ENCODE results near the gene MCM3.
A peak's percentile ranks its signal among the peaks of the same experiment; 100 is the strongest.

DNA sequence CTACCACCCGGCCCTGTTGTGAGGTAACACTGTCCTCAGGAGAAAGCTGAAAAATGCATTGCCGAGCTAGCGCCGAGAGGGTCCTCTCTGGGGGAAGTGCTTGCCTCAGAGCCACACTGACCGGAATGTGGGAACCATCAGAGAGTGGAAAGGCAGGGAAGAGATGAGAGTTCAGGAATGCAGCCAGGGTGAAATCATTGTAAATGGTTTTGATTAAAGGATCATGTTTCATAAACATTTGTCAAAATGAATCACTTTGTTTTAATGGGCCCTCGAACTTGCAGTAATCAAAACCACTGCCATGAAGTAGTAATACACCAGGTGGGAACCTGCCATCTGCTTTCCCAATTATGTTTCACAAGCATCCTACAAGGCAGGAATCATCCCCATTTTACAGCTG is 23.3 kb downstream of the MCM3 start:
- TF ChIP-seq, protein P1, sequence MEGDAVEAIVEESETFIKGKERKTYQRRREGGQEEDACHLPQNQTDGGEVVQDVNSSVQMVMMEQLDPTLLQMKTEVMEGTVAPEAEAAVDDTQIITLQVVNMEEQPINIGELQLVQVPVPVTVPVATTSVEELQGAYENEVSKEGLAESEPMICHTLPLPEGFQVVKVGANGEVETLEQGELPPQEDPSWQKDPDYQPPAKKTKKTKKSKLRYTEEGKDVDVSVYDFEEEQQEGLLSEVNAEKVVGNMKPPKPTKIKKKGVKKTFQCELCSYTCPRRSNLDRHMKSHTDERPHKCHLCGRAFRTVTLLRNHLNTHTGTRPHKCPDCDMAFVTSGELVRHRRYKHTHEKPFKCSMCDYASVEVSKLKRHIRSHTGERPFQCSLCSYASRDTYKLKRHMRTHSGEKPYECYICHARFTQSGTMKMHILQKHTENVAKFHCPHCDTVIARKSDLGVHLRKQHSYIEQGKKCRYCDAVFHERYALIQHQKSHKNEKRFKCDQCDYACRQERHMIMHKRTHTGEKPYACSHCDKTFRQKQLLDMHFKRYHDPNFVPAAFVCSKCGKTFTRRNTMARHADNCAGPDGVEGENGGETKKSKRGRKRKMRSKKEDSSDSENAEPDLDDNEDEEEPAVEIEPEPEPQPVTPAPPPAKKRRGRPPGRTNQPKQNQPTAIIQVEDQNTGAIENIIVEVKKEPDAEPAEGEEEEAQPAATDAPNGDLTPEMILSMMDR (conservative IDR thresholded peaks at IDR 0.05; ENCODE audit: low read depth, low read length): no peak
- TF ChIP-seq RCOR1 (IDR thresholded peaks at IDR 0.05; ENCODE audit: insufficient replicate concordance, low read length) (peak; percentile 49), POLR2A (IDR thresholded peaks at IDR 0.05; ENCODE audit: low read depth, low read length) (no peak), CEBPB (IDR thresholded peaks at IDR 0.05; ENCODE audit: low read depth, low read length) (no peak), RAD21 (IDR thresholded peaks at IDR 0.05; ENCODE audit: low read length) (no peak), RFX5 (IDR thresholded peaks at IDR 0.05; ENCODE audit: low read depth, low read length) (no peak), MAFK (IDR thresholded peaks at IDR 0.05; ENCODE audit: low read depth, low read length) (no peak), MAZ (IDR thresholded peaks at IDR 0.05; ENCODE audit: borderline replicate concordance, low read depth, low read length) (no peak), MXI1 (IDR thresholded peaks at IDR 0.05; ENCODE audit: borderline replicate concordance, low read depth, low read length) (no peak), CHD1 (IDR thresholded peaks at IDR 0.05; ENCODE audit: low read depth, low read length) (no peak), NFE2L2 (IDR thresholded peaks at IDR 0.05; ENCODE audit: low read depth, low read length) (no peak), FOS (IDR thresholded peaks at IDR 0.05; ENCODE audit: low read depth, low read length) (no peak)
- TF ChIP-seq, protein P2, sequence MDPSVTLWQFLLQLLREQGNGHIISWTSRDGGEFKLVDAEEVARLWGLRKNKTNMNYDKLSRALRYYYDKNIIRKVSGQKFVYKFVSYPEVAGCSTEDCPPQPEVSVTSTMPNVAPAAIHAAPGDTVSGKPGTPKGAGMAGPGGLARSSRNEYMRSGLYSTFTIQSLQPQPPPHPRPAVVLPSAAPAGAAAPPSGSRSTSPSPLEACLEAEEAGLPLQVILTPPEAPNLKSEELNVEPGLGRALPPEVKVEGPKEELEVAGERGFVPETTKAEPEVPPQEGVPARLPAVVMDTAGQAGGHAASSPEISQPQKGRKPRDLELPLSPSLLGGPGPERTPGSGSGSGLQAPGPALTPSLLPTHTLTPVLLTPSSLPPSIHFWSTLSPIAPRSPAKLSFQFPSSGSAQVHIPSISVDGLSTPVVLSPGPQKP (IDR thresholded peaks at IDR 0.05; ENCODE audit: borderline replicate concordance, low read depth, low read length): no peak
- TF ChIP-seq, protein P3, sequence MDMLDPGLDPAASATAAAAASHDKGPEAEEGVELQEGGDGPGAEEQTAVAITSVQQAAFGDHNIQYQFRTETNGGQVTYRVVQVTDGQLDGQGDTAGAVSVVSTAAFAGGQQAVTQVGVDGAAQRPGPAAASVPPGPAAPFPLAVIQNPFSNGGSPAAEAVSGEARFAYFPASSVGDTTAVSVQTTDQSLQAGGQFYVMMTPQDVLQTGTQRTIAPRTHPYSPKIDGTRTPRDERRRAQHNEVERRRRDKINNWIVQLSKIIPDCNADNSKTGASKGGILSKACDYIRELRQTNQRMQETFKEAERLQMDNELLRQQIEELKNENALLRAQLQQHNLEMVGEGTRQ (IDR thresholded peaks at IDR 0.05; ENCODE audit: low read depth, low read length): no peak

Measured in IMR-90 (cell line).